Measurements from ENCODE around the gene PKN2. TPM values are rescaled to one million over a fixed set of nuclear protein-coding genes. Genes with fewer than 3 reads are reported as not detected.

Gene PKN2
- total and polyA plus RNA-seq, 8 donors: 5.0 to 118 (median 24.1) TPM

DNA sequence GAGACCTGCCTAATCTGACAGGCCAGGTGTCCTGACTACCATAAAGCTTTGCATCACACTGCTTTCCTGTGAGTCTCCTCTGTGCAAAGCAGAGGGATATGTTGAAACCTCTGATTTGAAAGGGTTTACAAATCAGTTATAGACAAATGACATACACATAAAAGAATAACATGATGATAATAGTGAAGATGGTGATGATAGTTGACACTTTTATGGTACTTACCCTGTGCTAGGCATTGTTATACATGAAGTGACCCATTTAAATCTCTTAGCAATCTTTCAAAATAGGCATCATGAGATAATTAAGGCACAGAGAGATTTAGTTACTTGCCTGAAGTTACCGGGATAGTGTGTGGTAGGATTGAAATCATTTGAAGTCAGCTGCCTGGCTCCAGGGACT, 34.1 kb upstream of the PKN2 start:
- Histone ChIP-seq H3K27ac (no peak overlapping the region), H3K4me1 (no peaks in the 10 kb centered on the region), H3K9me3 (no peaks in the 10 kb centered on the region), H3K27me3 (no peaks in the 10 kb centered on the region), H3K36me3 (no peaks in the 10 kb centered on the region), H3K4me3 (no peak overlapping the region)
- TF ChIP-seq POLR2A (IDR thresholded peaks at IDR 0.05) (no peak), POLR2AphosphoS5 (IDR thresholded peaks at IDR 0.05) (no peak), EP300 (IDR thresholded peaks at IDR 0.05) (no peak)
- TF ChIP-seq, protein P1, sequence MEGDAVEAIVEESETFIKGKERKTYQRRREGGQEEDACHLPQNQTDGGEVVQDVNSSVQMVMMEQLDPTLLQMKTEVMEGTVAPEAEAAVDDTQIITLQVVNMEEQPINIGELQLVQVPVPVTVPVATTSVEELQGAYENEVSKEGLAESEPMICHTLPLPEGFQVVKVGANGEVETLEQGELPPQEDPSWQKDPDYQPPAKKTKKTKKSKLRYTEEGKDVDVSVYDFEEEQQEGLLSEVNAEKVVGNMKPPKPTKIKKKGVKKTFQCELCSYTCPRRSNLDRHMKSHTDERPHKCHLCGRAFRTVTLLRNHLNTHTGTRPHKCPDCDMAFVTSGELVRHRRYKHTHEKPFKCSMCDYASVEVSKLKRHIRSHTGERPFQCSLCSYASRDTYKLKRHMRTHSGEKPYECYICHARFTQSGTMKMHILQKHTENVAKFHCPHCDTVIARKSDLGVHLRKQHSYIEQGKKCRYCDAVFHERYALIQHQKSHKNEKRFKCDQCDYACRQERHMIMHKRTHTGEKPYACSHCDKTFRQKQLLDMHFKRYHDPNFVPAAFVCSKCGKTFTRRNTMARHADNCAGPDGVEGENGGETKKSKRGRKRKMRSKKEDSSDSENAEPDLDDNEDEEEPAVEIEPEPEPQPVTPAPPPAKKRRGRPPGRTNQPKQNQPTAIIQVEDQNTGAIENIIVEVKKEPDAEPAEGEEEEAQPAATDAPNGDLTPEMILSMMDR (IDR thresholded peaks at IDR 0.05): no peak
- 74 to 86% (median 79%) methylated on average over 1 of the region's 1 CpG for WGBS, 5 donors
- DNase-seq: no peak
- intact Hi-C loops (cut with DNase I; ENCODE audit: low total_unique reads): no loop called here

DNA sequence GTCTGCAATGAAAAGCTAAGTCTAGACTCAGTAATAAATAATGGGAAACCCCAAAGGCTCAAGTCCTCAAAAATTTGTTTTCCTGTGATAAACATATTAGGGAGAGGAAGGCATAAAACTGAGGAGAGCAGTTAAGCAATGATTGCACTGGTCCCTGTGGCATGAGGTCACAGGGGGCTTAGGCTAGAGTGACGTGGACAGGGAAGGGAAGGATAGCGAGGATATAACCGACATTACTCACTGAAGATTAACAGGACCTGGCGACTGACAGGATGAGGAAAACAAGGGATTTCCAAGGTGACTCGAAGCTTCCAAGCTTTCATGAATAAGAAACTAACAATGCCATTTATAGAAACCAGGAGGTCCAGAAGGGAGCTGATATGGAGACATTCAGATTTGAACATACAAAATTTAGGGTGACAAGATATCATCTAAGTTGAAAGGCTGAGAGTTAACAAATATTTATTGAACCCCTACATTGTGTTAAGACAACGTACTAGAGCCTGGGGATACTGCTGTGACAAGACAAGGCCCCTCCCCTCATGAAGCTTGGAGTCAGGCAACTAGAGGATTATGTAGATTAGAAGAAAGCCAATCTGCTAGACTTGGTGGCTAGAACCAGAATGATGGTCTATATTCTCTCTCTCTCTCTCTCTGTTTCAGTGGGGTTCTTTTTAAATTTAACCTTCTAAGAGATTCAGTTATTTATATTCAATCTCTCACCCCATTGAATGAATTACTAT, 33.2 kb upstream of the PKN2 start:
- H3K4me1 ChIP-seq: no peaks in the 10 kb centered on the region
- H3K36me3 ChIP-seq: no peaks in the 10 kb centered on the region
- H3K27me3 ChIP-seq: no peaks in the 10 kb centered on the region
- no peak for DNase-seq
- intact Hi-C loops (cut with DNase I; ENCODE audit: low total_unique reads): no loop called here
- H3K27ac ChIP-seq: no peak overlapping the region
- no peak for TF ChIP-seq EP300 (IDR thresholded peaks at IDR 0.05)
- TF ChIP-seq POLR2A (IDR thresholded peaks at IDR 0.05): no peak
- no peak for TF ChIP-seq POLR2AphosphoS5 (IDR thresholded peaks at IDR 0.05)
- TF ChIP-seq, protein P1 (IDR thresholded peaks at IDR 0.05): no peak
- H3K4me3 ChIP-seq: no peak overlapping the region
- 72 to 85% (median 80%) methylated on average over 6 of the region's 6 CpGs for whole genome bisulfite sequencing, 5 donors
- no peaks in the 10 kb centered on the region for H3K9me3 ChIP-seq

DNA sequence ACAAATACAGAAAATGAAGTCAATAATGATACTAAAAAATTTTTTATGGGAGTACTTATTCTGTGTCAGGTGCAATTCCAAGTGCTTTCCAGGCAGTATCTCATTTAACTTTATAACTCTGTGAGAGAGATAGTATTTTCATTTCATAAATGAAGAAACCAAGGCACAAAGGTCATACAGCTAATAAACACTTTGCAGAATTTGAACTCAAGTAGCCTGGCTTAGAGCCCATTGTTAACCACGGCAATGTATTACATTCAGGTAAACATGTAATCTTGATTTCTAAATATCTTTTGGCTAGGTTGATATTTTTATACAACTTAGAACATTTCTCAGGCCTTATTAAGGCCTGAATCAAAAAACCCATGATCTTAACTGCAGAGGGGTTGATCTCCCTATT, 28.9 kb upstream of the PKN2 start:
- no peak for DNase-seq
- intact Hi-C loops (cut with DNase I; ENCODE audit: low total_unique reads): no loop called here
- no peak overlapping the region for H3K27ac ChIP-seq

DNA sequence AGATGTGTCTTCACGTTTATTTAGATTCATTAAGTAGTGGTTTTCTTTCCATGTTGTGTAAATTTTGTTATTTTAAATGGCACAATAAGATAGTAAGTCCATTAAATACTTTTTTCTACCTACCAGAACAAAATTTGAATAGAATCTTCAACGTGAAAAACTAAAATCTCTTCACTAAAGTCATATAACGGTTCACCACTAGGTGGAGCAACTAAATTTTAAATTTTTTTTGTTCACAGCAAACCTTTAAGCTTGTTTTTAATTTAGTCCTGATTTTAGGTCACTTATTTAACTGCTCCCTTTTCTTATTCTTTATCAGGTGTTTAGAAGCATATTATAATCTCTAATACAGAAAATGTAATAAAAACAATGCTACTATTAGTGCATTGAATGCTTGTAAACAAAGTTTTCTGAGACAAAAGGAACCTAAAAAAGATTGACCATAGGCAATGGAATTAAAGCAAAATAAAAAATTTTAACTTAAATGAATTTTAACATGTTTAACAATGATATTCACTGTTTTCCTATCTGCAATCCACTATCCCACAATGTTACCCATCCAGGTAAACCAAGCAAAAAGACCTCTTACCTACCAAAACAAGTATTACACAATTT, 28.3 kb upstream of the PKN2 start:
- peak in 1 of 2 donors; percentile 49 for DNase-seq
- Histone ChIP-seq H3K4me3 (no peak overlapping the region), H3K4me1 (peaks cover 0 to under 1% (median 0%) of the 10 kb centered on the region in 4 donors), H3K36me3 (no peaks in the 10 kb centered on the region), H3K9me3 (no peaks in the 10 kb centered on the region), H3K27ac (no peak overlapping the region), H3K27me3 (no peaks in the 10 kb centered on the region)
- WGBS, 5 donors: 8 to 14% (median 11%) methylated on average over 3 of the region's 3 CpGs
- intact Hi-C loops (cut with DNase I; ENCODE audit: low total_unique reads): no loop called here
- no peak for TF ChIP-seq POLR2A (IDR thresholded peaks at IDR 0.05)
- no peak for TF ChIP-seq EP300 (IDR thresholded peaks at IDR 0.05)
- TF ChIP-seq POLR2AphosphoS5 (IDR thresholded peaks at IDR 0.05): no peak
- TF ChIP-seq, protein P1 (IDR thresholded peaks at IDR 0.05): peak in 4 of 7 experiments; percentile 49 to 82 (median 60)

More for the DNA sequence above, 28.9 kb upstream of the PKN2 start:
- Histone ChIP-seq H3K9me3 (no peaks in the 10 kb centered on the region), H3K4me1 (no peaks in the 10 kb centered on the region), H3K27me3 (no peaks in the 10 kb centered on the region), H3K36me3 (no peaks in the 10 kb centered on the region), H3K4me3 (no peak overlapping the region)
- TF ChIP-seq, protein P1 (IDR thresholded peaks at IDR 0.05): no peak
- TF ChIP-seq EP300 (IDR thresholded peaks at IDR 0.05) (no peak), POLR2AphosphoS5 (IDR thresholded peaks at IDR 0.05) (no peak), POLR2A (IDR thresholded peaks at IDR 0.05) (no peak)
- WGBS, 5 donors: 10 to 22% (median 14%) methylated on average over 1 of the region's 1 CpG
